Erythroblast (primary cell): Measurements from ENCODE around the gene ADCY3.

ENCODE experiments used
- GATA1 ChIP-seq: IDR thresholded peaks from 2 replicates; pipeline ENCODE4 v1.6.1; 2011; ENCODE audit warnings: low read depth, mild to moderate bottlenecking, control low read depth, low read length, moderate library complexity
- POLR2A ChIP-seq: IDR thresholded peaks from 2 replicates; pipeline ENCODE4 v1.6.1; 2011; ENCODE audit warnings: mild to moderate bottlenecking, low read length

DNA sequence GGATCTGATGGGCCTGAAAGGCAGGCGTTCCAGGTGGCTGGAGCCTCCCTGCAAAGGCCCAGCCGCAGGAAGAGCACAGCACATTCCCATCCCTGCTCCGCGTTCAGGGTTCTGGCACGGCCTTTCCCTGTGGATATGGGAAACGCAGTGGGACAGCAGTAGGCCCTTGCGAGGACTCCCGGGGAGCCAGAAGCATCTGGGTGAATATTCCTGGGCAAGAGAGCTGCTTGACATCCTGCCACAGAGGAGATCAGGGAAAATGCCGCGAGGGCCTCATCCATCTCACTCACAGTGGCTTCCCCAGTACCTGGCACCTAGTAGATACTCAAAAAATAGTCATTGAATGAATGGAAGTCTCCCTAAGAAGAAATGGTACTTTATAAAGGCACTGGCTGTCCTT, 3.1 kb upstream of the ADCY3 start:
- no peak for TF ChIP-seq POLR2A
- TF ChIP-seq GATA1 = no peak
